GM23338 (cell line): ENCODE data around the gene PRCD. TPM values are rescaled to one million over a fixed set of nuclear protein-coding genes. Genes with fewer than 3 reads are reported as not detected.

Experiments
- ATAC-seq: fragments of 200-7000 bp; cut with Tn5 transposase; 3 replicates; pipeline ENCODE4 v1.9.1; 2020
- DNase-seq: peaks from one replicate; pipeline ENCODE4 v3.0.0-alpha.2; 2015; ENCODE audit warnings: low spot score
- H2AFZ ChIP-seq: fragments of 200-600 bp; sonication (generic); 2 replicates; pipeline ENCODE4 v1.8.0; 2016; ENCODE audit warnings: antibody characterized with exemption, mild to moderate bottlenecking, moderate library complexity
- H3F3A ChIP-seq: fragments of 200-600 bp; sonication (generic); replicated peaks from 2 replicates; pipeline ENCODE4 v1.8.0; 2017; ENCODE audit warnings: antibody characterized with exemption, mixed run types, low read depth
- H3K27ac ChIP-seq: fragments of 200-600 bp; sonication (generic); 2 replicates; pipeline ENCODE4 v1.6.1; 2016; ENCODE audit warnings: low read depth
- H3K27me3 ChIP-seq: fragments of 200-600 bp; sonication (generic); 2 replicates; pipeline ENCODE4 v1.8.0; 2016; ENCODE audit warnings: mild to moderate bottlenecking, mixed run types, moderate library complexity; ENCODE audit not compliant: insufficient read depth
- H3K36me3 ChIP-seq: fragments of 200-600 bp; sonication (generic); 2 replicates; pipeline ENCODE4 v1.8.0; 2016; ENCODE audit warnings: mild to moderate bottlenecking; ENCODE audit not compliant: insufficient read depth
- H3K4me1 ChIP-seq: fragments of 200-600 bp; sonication (generic); 2 replicates; pipeline ENCODE4 v1.8.0; 2016; ENCODE audit warnings: mild to moderate bottlenecking, moderate library complexity; ENCODE audit not compliant: insufficient read depth
- H3K4me2 ChIP-seq: fragments of 200-600 bp; sonication (generic); 2 replicates; pipeline ENCODE4 v1.7.1; 2017; ENCODE audit warnings: mixed run types
- H3K4me3 ChIP-seq: fragments of 200-600 bp; sonication (generic); 2 replicates; pipeline ENCODE4 v1.6.1; 2016; ENCODE audit warnings: mixed run types
- H3K79me2 ChIP-seq: fragments of 200-600 bp; sonication (generic); replicated peaks from 2 replicates; pipeline ENCODE4 v1.8.0; 2017; ENCODE audit warnings: mild to moderate bottlenecking; ENCODE audit not compliant: insufficient read depth
- H3K9me2 ChIP-seq: fragments of 200-600 bp; sonication (generic); 2 replicates; pipeline ENCODE4 v1.8.0; 2017; ENCODE audit not compliant: insufficient read depth
- H4K20me1 ChIP-seq: fragments of 200-600 bp; sonication (generic); replicated peaks from 2 replicates; pipeline ENCODE4 v1.8.0; 2017; ENCODE audit warnings: mild to moderate bottlenecking; ENCODE audit not compliant: insufficient read depth
- H3K27ac Mint-ChIP-seq: 2 replicates; pipeline ENCODE4 v1.8.0; 2020; ENCODE audit warnings: inconsistent platforms, mild to moderate bottlenecking, moderate library complexity, mixed read lengths
- H3K27me3 Mint-ChIP-seq: 3 replicates; pipeline ENCODE4 v1.8.0; 2022; ENCODE audit warnings: low read depth, mild to moderate bottlenecking, moderate library complexity, mixed read lengths, inconsistent platforms; ENCODE audit not compliant: insufficient read depth, poor library complexity
- H3K36me3 Mint-ChIP-seq: 3 replicates; pipeline ENCODE4 v1.8.0; 2021; ENCODE audit warnings: low read depth, mild to moderate bottlenecking, inconsistent platforms, moderate library complexity, mixed read lengths
- H3K4me1 Mint-ChIP-seq: 3 replicates; pipeline ENCODE4 v1.8.0; 2020; ENCODE audit warnings: mild to moderate bottlenecking, inconsistent platforms, mixed read lengths
- H3K4me3 Mint-ChIP-seq: 3 replicates; pipeline ENCODE4 v1.8.0; 2021; ENCODE audit warnings: moderate library complexity, mild to moderate bottlenecking, inconsistent platforms, mixed read lengths
- H3K9me3 Mint-ChIP-seq: 3 replicates; pipeline ENCODE4 v1.8.0; 2020; ENCODE audit warnings: moderate library complexity, mild to moderate bottlenecking, inconsistent platforms, mixed read lengths
- CREB1 ChIP-seq: fragments of 250-450 bp; sonication (Bioruptor Pico); IDR thresholded peaks from 2 replicates; pipeline ENCODE4 v1.5.0; 2020; ENCODE audit warnings: low read depth, mild to moderate bottlenecking, moderate library complexity
- ETS1 ChIP-seq: IDR thresholded peaks from 2 replicates; pipeline ENCODE4 v1.6.1; 2016; ENCODE audit warnings: antibody characterized with exemption
- EZH2 ChIP-seq: fragments of 200-600 bp; sonication (generic); IDR thresholded peaks from one replicate; pipeline ENCODE4 v1.8.0; 2017; ENCODE audit warnings: antibody characterized with exemption, mild to moderate bottlenecking, low read depth; ENCODE audit not compliant: unreplicated experiment
- JUNB ChIP-seq: IDR thresholded peaks from one replicate; pipeline ENCODE4 v1.6.1; 2016; ENCODE audit warnings: antibody characterized with exemption; ENCODE audit not compliant: unreplicated experiment
- NANOG ChIP-seq: IDR thresholded peaks from 2 replicates; pipeline ENCODE4 v1.6.1; 2016; ENCODE audit warnings: antibody characterized with exemption, borderline replicate concordance
- POLR2AphosphoS5 ChIP-seq: IDR thresholded peaks from 2 replicates; pipeline ENCODE4 v1.6.1; 2016; ENCODE audit warnings: antibody characterized with exemption, low read depth
- polyA plus RNA-seq: library from polyadenylated mRNA; unstranded; fragments of >200 nt; fragmentation: Nextera tagmentation; extraction: Ambion mirVana; gene quantifications from 2 replicates; pipeline ENCODE4 v1.2.1, GENCODE V29; 2016
- total RNA-seq: library from RNA; depleted of rRNA; stranded (reverse); fragments of >200 nt; shearing (Covaris generic); gene quantifications from 2 replicates; pipeline ENCODE4 v1.2.3, GENCODE V29; 2014
- TF ChIP-seq, protein P1 (sequence below), 2 experiments: fragments of 200-600 bp in 1 of 2; sonication (generic) in 1 of 2; conservative IDR thresholded peaks; 2 replicates each; pipeline versions ENCODE4 v1.5.1 to v1.6.1; 2016 to 2017; ENCODE audit warnings: antibody characterized with exemption in 2 of 2, low read depth in 2 of 2, mild to moderate bottlenecking in 2 of 2, moderate library complexity in 1 of 2
- TF ChIP-seq, protein P2 (sequence below): IDR thresholded peaks from one replicate; pipeline ENCODE4 v1.6.1; 2018; ENCODE audit warnings: antibody characterized with exemption; ENCODE audit not compliant: unreplicated experiment

Gene PRCD
- total and polyA plus RNA-seq, 2 experiments from 2014 or later, result 0.38 to 1.6 TPM

DNA sequence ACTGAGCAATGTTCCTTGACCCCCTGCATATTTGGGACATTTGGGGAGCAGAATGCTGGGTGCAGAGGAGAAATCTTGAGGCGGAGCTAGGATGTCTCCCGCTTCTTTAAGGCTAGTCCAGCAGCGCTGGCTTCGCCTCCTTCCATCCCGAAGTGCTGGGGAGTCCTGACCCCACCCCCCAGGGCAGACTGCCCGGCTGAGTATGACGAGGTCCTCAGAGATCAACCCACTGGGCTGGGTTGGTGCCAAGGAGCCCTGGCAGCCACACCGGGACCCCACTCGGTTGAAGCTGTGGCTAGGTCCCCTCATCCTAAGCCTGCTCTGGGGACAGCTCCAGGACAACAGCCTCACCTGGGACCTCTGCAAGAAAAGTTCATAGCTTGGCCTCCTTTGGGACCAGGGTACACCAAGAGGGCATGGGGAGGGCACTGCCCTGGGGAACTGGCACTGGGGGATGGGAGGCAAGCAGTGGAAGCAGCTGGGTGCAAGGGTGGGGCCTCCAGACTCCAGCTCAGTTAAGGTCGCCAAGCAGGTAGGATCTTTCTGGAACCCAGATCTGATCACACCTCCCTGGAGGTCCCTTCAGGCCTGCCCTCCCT is 49.6 kb upstream of the PRCD start (continued):
- TF ChIP-seq ETS1 (no peak), NANOG (no peak), CREB1 (CRISPR knock-in tag) (no peak), JUNB (no peak)
- TF ChIP-seq, protein P1, sequence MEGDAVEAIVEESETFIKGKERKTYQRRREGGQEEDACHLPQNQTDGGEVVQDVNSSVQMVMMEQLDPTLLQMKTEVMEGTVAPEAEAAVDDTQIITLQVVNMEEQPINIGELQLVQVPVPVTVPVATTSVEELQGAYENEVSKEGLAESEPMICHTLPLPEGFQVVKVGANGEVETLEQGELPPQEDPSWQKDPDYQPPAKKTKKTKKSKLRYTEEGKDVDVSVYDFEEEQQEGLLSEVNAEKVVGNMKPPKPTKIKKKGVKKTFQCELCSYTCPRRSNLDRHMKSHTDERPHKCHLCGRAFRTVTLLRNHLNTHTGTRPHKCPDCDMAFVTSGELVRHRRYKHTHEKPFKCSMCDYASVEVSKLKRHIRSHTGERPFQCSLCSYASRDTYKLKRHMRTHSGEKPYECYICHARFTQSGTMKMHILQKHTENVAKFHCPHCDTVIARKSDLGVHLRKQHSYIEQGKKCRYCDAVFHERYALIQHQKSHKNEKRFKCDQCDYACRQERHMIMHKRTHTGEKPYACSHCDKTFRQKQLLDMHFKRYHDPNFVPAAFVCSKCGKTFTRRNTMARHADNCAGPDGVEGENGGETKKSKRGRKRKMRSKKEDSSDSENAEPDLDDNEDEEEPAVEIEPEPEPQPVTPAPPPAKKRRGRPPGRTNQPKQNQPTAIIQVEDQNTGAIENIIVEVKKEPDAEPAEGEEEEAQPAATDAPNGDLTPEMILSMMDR (conservative IDR thresholded peaks at IDR 0.05; ENCODE audit: low read depth in 2 of 2), result no peak
- TF ChIP-seq, protein P2, sequence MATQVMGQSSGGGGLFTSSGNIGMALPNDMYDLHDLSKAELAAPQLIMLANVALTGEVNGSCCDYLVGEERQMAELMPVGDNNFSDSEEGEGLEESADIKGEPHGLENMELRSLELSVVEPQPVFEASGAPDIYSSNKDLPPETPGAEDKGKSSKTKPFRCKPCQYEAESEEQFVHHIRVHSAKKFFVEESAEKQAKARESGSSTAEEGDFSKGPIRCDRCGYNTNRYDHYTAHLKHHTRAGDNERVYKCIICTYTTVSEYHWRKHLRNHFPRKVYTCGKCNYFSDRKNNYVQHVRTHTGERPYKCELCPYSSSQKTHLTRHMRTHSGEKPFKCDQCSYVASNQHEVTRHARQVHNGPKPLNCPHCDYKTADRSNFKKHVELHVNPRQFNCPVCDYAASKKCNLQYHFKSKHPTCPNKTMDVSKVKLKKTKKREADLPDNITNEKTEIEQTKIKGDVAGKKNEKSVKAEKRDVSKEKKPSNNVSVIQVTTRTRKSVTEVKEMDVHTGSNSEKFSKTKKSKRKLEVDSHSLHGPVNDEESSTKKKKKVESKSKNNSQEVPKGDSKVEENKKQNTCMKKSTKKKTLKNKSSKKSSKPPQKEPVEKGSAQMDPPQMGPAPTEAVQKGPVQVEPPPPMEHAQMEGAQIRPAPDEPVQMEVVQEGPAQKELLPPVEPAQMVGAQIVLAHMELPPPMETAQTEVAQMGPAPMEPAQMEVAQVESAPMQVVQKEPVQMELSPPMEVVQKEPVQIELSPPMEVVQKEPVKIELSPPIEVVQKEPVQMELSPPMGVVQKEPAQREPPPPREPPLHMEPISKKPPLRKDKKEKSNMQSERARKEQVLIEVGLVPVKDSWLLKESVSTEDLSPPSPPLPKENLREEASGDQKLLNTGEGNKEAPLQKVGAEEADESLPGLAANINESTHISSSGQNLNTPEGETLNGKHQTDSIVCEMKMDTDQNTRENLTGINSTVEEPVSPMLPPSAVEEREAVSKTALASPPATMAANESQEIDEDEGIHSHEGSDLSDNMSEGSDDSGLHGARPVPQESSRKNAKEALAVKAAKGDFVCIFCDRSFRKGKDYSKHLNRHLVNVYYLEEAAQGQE, result no peak

DNA sequence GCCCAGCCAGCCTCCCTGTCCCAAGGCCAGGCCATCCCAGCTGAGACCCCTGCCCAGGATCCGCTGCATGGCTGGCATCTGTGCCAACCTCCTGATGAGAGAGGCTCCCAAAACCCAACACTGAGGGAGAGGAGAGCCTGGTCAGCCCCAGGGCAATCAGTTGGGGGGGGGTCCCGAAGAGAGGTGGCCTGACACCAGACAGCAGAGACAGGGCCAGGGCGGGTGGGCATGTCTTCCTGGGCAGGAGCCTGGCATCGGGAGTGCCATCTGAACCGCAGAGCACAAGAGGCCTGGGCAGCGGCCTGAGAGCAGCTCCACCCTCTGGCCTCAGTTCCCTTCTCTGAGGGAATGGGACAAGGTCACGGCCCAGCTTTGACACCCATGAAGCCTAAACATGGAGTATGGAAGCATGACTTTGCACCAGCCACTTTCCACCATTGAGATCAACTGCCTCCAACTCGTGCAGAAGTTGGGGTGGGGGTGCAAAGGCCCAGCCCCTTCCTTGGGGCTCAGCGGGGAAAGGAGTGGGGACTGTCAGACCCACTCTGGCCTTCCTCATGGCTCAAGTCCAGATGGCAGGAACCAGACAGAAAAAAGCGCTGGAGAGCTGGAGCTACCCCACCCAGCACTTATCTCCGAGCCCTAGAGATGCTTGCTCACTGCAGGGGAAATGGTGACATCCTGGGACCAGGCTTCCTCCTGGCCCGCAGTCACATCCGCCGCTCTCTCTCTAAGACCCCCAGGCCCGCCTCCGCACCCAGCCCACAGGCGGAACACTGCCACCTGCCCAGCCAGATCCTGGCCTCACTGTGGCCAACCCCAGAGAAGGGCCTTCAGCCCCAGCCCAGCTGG is 48.3 kb upstream of the PRCD start:
- H3K4me1 Mint-ChIP-seq, result peaks cover 16% of the 10 kb centered on the region
- DNase-seq (no peak), ATAC-seq (no peak; the same call in 2 of the 3 replicates)
- Histone ChIP-seq H3K4me1 (peaks cover 10% of the 10 kb centered on the region), H4K20me1 (peaks cover 12% of the 10 kb centered on the region), H3K79me2 (no peaks in the 10 kb centered on the region), H3K36me3 (no peaks in the 10 kb centered on the region), H3K9me2 (no peaks in the 10 kb centered on the region), H2AFZ (no peak overlapping the region), H3K27me3 (no peaks in the 10 kb centered on the region), H3F3A (no peaks in the 10 kb centered on the region), H3K27ac (no peak overlapping the region), H3K4me3 (no peak overlapping the region), H3K4me2 (no peak overlapping the region)
- TF ChIP-seq EZH2 (no peak), POLR2AphosphoS5 (no peak)
- H3K36me3 Mint-ChIP-seq, result no peaks in the 10 kb centered on the region
- H3K9me3 Mint-ChIP-seq, result no peaks in the 10 kb centered on the region
- peaks cover 12% of the 10 kb centered on the region for H3K27me3 Mint-ChIP-seq
- H3K4me3 Mint-ChIP-seq, result no peak overlapping the region
- no peak overlapping the region for H3K27ac Mint-ChIP-seq
